HepG2 (cell line): Measurements from ENCODE around the gene ENO2. TPM values are rescaled to one million over a fixed set of nuclear protein-coding genes. Genes with fewer than 3 reads are reported as not detected.
A peak's percentile ranks its signal among the peaks of the same experiment; 100 is the strongest.

Experiments
- AGO2 ChIP-seq: fragments of 200-400 bp; formaldehyde crosslinking; optimal IDR thresholded peaks from 2 replicates; pipeline ENCODE3; 2017; ENCODE audit warnings: mild to moderate bottlenecking, low read depth, low read length, moderate library complexity
- FOSL2 ChIP-seq: sonication (generic); formaldehyde crosslinking; IDR thresholded peaks from 2 replicates; pipeline ENCODE4 v1.4.0; 2020; ENCODE audit warnings: missing genetic modification reagents
- MEF2D ChIP-seq: sonication (generic); formaldehyde crosslinking; IDR thresholded peaks from 2 replicates; pipeline ENCODE4 v1.5.1; 2020; ENCODE audit warnings: mild to moderate bottlenecking, missing genetic modification reagents
- NFKB2 ChIP-seq: sonication (generic); formaldehyde crosslinking; IDR thresholded peaks from 2 replicates; pipeline ENCODE4 v1.4.0; 2020; ENCODE audit warnings: missing genetic modification reagents, borderline replicate concordance
- PHF8 ChIP-seq: sonication (generic); formaldehyde crosslinking; IDR thresholded peaks from 2 replicates; pipeline ENCODE4 v1.5.0; 2020; ENCODE audit warnings: missing genetic modification reagents
- RXRA ChIP-seq: sonication (generic); formaldehyde crosslinking; IDR thresholded peaks from 2 replicates; pipeline ENCODE4 v1.5.1; 2020; ENCODE audit warnings: missing genetic modification reagents
- SMC3 ChIP-seq: IDR thresholded peaks from 2 replicates; pipeline ENCODE4 v1.6.1; 2011; ENCODE audit warnings: low read length, improper control_type of control experiment
- YEATS4 ChIP-seq: sonication (generic); formaldehyde crosslinking; IDR thresholded peaks from 2 replicates; pipeline ENCODE4 v1.4.0; 2020; ENCODE audit warnings: missing genetic modification reagents, borderline replicate concordance
- ZNF30 ChIP-seq: sonication (generic); formaldehyde crosslinking; IDR thresholded peaks from 2 replicates; pipeline ENCODE4 v1.5.0; 2020; ENCODE audit warnings: mild to moderate bottlenecking, missing genetic modification reagents
- ZNF33A ChIP-seq: sonication (generic); formaldehyde crosslinking; IDR thresholded peaks from 2 replicates; pipeline ENCODE4 v1.5.1; 2020; ENCODE audit warnings: missing genetic modification reagents, mild to moderate bottlenecking, moderate library complexity, borderline replicate concordance
- ZNF441 ChIP-seq: sonication (generic); formaldehyde crosslinking; IDR thresholded peaks from 2 replicates; pipeline ENCODE4 v1.7.0; 2021; ENCODE audit warnings: missing genetic modification reagents, borderline replicate concordance
- ZNF564 ChIP-seq: sonication (generic); formaldehyde crosslinking; IDR thresholded peaks from 2 replicates; pipeline ENCODE4 v1.8.1; 2023; ENCODE audit warnings: mild to moderate bottlenecking, missing genetic modification reagents
- ZSCAN25 ChIP-seq: sonication (generic); formaldehyde crosslinking; IDR thresholded peaks from 2 replicates; pipeline ENCODE4 v1.8.0; 2022; ENCODE audit warnings: mild to moderate bottlenecking, missing genetic modification reagents
- polyA plus RNA-seq, 8 experiments: library from polyadenylated mRNA; depleted of rRNA in 3 of 8; stranded (reverse) in 7 of 8; unstranded in 1 of 8; fragments of >200 nt; fragmentation: Illumina TruSeq in 4 of 8; extraction: Trizol in 4 of 8; gene quantifications; 2 replicates each; pipeline versions ENCODE4 v1.2.1 to v1.2.3, GENCODE V29; 2011 to 2016; ENCODE audit warnings: low read depth in 4 of 8, missing spikeins in 1 of 8, mixed read lengths in 1 of 8; ENCODE audit not compliant: insufficient read depth in 1 of 8
- total RNA-seq, 5 experiments: library from RNA; depleted of rRNA; stranded (reverse); fragments of >200 nt; fragmentation: Illumina TruSeq; extraction: Trizol; gene quantifications; 2 replicates each; pipeline ENCODE4 v1.2.3, GENCODE V29; 2016; ENCODE audit warnings: low read depth in 1 of 5
- TF ChIP-seq, protein P1 (sequence below): sonication (generic); formaldehyde crosslinking; IDR thresholded peaks from 2 replicates; pipeline ENCODE4 v1.4.0; 2020; ENCODE audit warnings: missing genetic modification reagents, borderline replicate concordance
- TF ChIP-seq, protein P2 (sequence below): sonication (generic); formaldehyde crosslinking; IDR thresholded peaks from 2 replicates; pipeline ENCODE4 v1.4.0; 2020; ENCODE audit warnings: missing genetic modification reagents, mild to moderate bottlenecking, borderline replicate concordance
- TF ChIP-seq, protein P3 (sequence below): sonication (generic); formaldehyde crosslinking; IDR thresholded peaks from 2 replicates; pipeline ENCODE4 v1.9.0; 2022; ENCODE audit warnings: missing genetic modification reagents, mild to moderate bottlenecking, borderline replicate concordance
- TF ChIP-seq, protein P4 (sequence below): sonication (generic); formaldehyde crosslinking; conservative IDR thresholded peaks from 2 replicates; pipeline ENCODE4 v1.8.0; 2022; ENCODE audit warnings: mild to moderate bottlenecking, moderate library complexity, missing genetic modification reagents
- TF ChIP-seq, protein P5 (sequence below): sonication (generic); formaldehyde crosslinking; IDR thresholded peaks from 2 replicates; pipeline ENCODE4 v1.4.0; 2020; ENCODE audit warnings: missing genetic modification reagents, mild to moderate bottlenecking, borderline replicate concordance

ENO2 gene
- total and polyA plus RNA-seq, 2 of the 13 experiments (the other 11 are each of a cell fraction or from before 2014, with no cell fraction given), result 19.3 to 136 TPM

DNA sequence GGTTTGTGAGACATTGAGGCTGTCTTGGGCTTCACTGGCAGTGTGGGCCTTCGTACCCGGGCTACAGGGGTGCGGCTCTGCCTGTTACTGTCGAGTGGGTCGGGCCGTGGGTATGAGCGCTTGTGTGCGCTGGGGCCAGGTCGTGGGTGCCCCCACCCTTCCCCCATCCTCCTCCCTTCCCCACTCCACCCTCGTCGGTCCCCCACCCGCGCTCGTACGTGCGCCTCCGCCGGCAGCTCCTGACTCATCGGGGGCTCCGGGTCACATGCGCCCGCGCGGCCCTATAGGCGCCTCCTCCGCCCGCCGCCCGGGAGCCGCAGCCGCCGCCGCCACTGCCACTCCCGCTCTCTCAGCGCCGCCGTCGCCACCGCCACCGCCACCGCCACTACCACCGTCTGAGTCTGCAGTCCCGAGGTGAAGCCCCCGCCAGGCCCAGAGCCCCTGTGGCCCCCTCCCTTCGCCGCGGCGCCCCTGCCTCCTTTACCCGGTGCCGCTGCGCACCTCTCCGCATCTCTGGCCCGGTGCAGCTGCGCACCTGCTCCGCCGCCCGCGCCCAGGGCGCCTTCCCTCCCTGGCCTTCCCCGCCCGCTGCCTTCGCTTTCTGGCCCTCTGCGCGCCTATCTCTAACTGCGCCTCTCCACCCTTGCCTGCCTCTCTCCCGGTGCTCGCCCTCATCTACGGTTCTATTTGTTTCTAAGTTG lies at the start of gene ENO2 (continued):
- TF ChIP-seq PHF8, result peak; percentile 45
- TF ChIP-seq RXRA (CRISPR knock-in tag), result 0 out of 2 replicates have a peak, but pooled peaks have one; percentile 14
- TF ChIP-seq YEATS4 (CRISPR knock-in tag), result 0 out of 2 replicates have a peak, but pooled peaks have one; percentile 48
- TF ChIP-seq FOSL2 (CRISPR knock-in tag), result peak; percentile 83
- TF ChIP-seq SMC3, result no peak
- TF ChIP-seq, protein P1, sequence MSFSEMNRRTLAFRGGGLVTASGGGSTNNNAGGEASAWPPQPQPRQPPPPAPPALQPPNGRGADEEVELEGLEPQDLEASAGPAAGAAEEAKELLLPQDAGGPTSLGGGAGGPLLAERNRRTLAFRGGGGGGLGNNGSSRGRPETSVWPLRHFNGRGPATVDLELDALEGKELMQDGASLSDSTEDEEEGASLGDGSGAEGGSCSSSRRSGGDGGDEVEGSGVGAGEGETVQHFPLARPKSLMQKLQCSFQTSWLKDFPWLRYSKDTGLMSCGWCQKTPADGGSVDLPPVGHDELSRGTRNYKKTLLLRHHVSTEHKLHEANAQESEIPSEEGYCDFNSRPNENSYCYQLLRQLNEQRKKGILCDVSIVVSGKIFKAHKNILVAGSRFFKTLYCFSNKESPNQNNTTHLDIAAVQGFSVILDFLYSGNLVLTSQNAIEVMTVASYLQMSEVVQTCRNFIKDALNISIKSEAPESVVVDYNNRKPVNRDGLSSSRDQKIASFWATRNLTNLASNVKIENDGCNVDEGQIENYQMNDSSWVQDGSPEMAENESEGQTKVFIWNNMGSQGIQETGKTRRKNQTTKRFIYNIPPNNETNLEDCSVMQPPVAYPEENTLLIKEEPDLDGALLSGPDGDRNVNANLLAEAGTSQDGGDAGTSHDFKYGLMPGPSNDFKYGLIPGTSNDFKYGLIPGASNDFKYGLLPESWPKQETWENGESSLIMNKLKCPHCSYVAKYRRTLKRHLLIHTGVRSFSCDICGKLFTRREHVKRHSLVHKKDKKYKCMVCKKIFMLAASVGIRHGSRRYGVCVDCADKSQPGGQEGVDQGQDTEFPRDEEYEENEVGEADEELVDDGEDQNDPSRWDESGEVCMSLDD (CRISPR knock-in tag), result peak; percentile 12; the same call in 1 of the 2 replicates
- no peak; the same call in 1 of the 2 replicates for TF ChIP-seq ZNF441 (CRISPR knock-in tag)
- TF ChIP-seq, protein P2, sequence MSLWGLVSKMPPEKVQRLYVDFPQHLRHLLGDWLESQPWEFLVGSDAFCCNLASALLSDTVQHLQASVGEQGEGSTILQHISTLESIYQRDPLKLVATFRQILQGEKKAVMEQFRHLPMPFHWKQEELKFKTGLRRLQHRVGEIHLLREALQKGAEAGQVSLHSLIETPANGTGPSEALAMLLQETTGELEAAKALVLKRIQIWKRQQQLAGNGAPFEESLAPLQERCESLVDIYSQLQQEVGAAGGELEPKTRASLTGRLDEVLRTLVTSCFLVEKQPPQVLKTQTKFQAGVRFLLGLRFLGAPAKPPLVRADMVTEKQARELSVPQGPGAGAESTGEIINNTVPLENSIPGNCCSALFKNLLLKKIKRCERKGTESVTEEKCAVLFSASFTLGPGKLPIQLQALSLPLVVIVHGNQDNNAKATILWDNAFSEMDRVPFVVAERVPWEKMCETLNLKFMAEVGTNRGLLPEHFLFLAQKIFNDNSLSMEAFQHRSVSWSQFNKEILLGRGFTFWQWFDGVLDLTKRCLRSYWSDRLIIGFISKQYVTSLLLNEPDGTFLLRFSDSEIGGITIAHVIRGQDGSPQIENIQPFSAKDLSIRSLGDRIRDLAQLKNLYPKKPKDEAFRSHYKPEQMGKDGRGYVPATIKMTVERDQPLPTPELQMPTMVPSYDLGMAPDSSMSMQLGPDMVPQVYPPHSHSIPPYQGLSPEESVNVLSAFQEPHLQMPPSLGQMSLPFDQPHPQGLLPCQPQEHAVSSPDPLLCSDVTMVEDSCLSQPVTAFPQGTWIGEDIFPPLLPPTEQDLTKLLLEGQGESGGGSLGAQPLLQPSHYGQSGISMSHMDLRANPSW (CRISPR knock-in tag), result 0 out of 2 replicates have a peak, but pooled peaks have one; percentile 24
- TF ChIP-seq NFKB2, result peak; percentile 42; the same call in 1 of the 2 replicates
- TF ChIP-seq ZNF33A (CRISPR knock-in tag), result 0 out of 2 replicates have a peak, but pooled peaks have one; percentile 13
- TF ChIP-seq, protein P3, sequence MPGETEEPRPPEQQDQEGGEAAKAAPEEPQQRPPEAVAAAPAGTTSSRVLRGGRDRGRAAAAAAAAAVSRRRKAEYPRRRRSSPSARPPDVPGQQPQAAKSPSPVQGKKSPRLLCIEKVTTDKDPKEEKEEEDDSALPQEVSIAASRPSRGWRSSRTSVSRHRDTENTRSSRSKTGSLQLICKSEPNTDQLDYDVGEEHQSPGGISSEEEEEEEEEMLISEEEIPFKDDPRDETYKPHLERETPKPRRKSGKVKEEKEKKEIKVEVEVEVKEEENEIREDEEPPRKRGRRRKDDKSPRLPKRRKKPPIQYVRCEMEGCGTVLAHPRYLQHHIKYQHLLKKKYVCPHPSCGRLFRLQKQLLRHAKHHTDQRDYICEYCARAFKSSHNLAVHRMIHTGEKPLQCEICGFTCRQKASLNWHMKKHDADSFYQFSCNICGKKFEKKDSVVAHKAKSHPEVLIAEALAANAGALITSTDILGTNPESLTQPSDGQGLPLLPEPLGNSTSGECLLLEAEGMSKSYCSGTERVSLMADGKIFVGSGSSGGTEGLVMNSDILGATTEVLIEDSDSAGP (CRISPR knock-in tag), result peak; percentile 47; the same call in 1 of the 2 replicates
- TF ChIP-seq ZNF30 (CRISPR knock-in tag), result no peak
- TF ChIP-seq, protein P4, sequence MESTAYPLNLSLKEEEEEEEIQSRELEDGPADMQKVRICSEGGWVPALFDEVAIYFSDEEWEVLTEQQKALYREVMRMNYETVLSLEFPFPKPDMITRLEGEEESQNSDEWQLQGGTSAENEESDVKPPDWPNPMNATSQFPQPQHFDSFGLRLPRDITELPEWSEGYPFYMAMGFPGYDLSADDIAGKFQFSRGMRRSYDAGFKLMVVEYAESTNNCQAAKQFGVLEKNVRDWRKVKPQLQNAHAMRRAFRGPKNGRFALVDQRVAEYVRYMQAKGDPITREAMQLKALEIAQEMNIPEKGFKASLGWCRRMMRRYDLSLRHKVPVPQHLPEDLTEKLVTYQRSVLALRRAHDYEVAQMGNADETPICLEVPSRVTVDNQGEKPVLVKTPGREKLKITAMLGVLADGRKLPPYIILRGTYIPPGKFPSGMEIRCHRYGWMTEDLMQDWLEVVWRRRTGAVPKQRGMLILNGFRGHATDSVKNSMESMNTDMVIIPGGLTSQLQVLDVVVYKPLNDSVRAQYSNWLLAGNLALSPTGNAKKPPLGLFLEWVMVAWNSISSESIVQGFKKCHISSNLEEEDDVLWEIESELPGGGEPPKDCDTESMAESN (CRISPR knock-in tag), result peak; percentile 50; the same call in 1 of the 2 replicates
- 0 out of 2 replicates have a peak, but pooled peaks have one; percentile 55 for TF ChIP-seq ZNF564 (CRISPR knock-in tag)
- peak; percentile 58 for TF ChIP-seq AGO2
- TF ChIP-seq MEF2D (CRISPR knock-in tag), result no peak
- peak; percentile 92 for TF ChIP-seq ZSCAN25
- TF ChIP-seq, protein P5, sequence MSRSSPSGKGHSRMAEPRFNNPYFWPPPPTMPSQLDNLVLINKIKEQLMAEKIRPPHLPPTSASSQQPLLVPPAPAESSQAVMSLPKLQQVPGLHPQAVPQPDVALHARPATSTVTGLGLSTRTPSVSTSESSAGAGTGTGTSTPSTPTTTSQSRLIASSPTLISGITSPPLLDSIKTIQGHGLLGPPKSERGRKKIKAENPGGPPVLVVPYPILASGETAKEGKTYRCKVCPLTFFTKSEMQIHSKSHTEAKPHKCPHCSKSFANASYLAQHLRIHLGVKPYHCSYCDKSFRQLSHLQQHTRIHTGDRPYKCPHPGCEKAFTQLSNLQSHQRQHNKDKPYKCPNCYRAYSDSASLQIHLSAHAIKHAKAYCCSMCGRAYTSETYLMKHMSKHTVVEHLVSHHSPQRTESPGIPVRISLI (CRISPR knock-in tag), result no peak
